GM12878 (cell line): ENCODE measurements around the gene SLC6A3.

Experiments
- BRCA1 ChIP-seq: IDR thresholded peaks from 2 replicates; pipeline ENCODE4 v1.6.1; 2011; ENCODE audit warnings: low read depth, low read length, improper control_type of control experiment
- CTCF ChIP-seq, 3 experiments: IDR thresholded peaks in 2 of 3; conservative IDR thresholded peaks in 1 of 3; 2 replicates each; pipeline ENCODE4 v1.5.1; 2011; ENCODE audit warnings: low read depth in 3 of 3, low read length in 3 of 3, mild to moderate bottlenecking in 3 of 3, control low read depth in 2 of 3, moderate library complexity in 2 of 3, inconsistent platforms in 1 of 3, mixed read lengths in 1 of 3; ENCODE audit not compliant: control insufficient read depth in 2 of 3, insufficient read depth in 1 of 3; ENCODE audit errors: extremely low read depth in 1 of 3
- EED ChIP-seq: sonication (generic); IDR thresholded peaks from 2 replicates; pipeline ENCODE4 v1.6.1; 2016; ENCODE audit warnings: antibody characterized with exemption, low read depth
- IRF3 ChIP-seq: fragments of 450-650 bp; IDR thresholded peaks from 2 replicates; pipeline ENCODE4 v1.6.1; 2014; ENCODE audit warnings: mild to moderate bottlenecking
- MXI1 ChIP-seq: fragments of 150-350 bp; IDR thresholded peaks from 2 replicates; pipeline ENCODE4 v1.6.1; 2011; ENCODE audit warnings: low read depth, mild to moderate bottlenecking, inconsistent platforms, low read length, improper control_type of control experiment
- PKNOX1 ChIP-seq: fragments of 450-650 bp; IDR thresholded peaks from 2 replicates; pipeline ENCODE4 v1.6.1; 2016; ENCODE audit warnings: mild to moderate bottlenecking
- YY1 ChIP-seq: IDR thresholded peaks from 2 replicates; pipeline ENCODE4 v1.6.1; 2011; ENCODE audit warnings: low read depth, mild to moderate bottlenecking, low read length

- TF ChIP-seq MXI1 (no peak), CTCF (IDR thresholded peaks at IDR 0.05 in 2 of 3, conservative IDR thresholded peaks at IDR 0.05 in 1 of 3; ENCODE audit: control insufficient read depth in 2 of 3, extremely low read depth in 1 of 3, insufficient read depth in 1 of 3, low read depth in 3 of 3, low read length in 3 of 3) (no peak), EED (no peak), YY1 (no peak), PKNOX1 (no peak), IRF3 (no peak), BRCA1 (no peak)
Measured at GRCh38 chr5:1376981-1377380, 68.3 kb downstream of the SLC6A3 start.
